Stimulated activated naive B cell treated with anti-CD40 and anti-IgM and Interleukin-4, amounts not matched to agents 10 μg/mL and 1 μg/mL and 100 μg/mL, for 72 hours (primary cell): ENCODE data around the gene NAGPA.
"Not testable (repeated sequence)": the region's sequence is repeated elsewhere in the genome, so short reads cannot be mapped to it uniquely, and the experiment has no call there.

Source experiments
- ATAC-seq, 2 donors: fragments of 150-1000 bp; cut with Tn5 transposase; replicated peaks; 2 replicates each; pipeline ENCODE4 v1.10.0; 2021; ENCODE audit warnings: moderate library complexity in 1 of 2
- DNase-seq: peaks from one replicate; pipeline ENCODE4 v3.0.0; 2021
- H3K27ac Mint-ChIP-seq: one replicate; pipeline ENCODE4 v1.8.0; 2022; ENCODE audit warnings: mild to moderate bottlenecking, mixed read lengths
- H3K27me3 Mint-ChIP-seq, 2 donors: one replicate each; pipeline ENCODE4 v1.8.0; 2022; ENCODE audit warnings: mixed read lengths in 2 of 2
- H3K36me3 Mint-ChIP-seq, 2 donors: one replicate each; pipeline ENCODE4 v1.8.0; 2022; ENCODE audit warnings: mixed read lengths in 2 of 2, mild to moderate bottlenecking in 1 of 2
- H3K4me1 Mint-ChIP-seq, 2 donors: one replicate each; pipeline ENCODE4 v1.8.0; 2022; ENCODE audit warnings: mixed read lengths in 2 of 2, mild to moderate bottlenecking in 1 of 2
- H3K4me3 Mint-ChIP-seq, 2 donors: one replicate each; pipeline ENCODE4 v1.8.0; 2022; ENCODE audit warnings: mild to moderate bottlenecking in 2 of 2, mixed read lengths in 2 of 2, moderate library complexity in 1 of 2
- H3K9me3 Mint-ChIP-seq, 2 donors: one replicate each; pipeline ENCODE4 v1.8.0; 2022; ENCODE audit warnings: mixed read lengths in 2 of 2, mild to moderate bottlenecking in 1 of 2

Gene NAGPA, protein sequence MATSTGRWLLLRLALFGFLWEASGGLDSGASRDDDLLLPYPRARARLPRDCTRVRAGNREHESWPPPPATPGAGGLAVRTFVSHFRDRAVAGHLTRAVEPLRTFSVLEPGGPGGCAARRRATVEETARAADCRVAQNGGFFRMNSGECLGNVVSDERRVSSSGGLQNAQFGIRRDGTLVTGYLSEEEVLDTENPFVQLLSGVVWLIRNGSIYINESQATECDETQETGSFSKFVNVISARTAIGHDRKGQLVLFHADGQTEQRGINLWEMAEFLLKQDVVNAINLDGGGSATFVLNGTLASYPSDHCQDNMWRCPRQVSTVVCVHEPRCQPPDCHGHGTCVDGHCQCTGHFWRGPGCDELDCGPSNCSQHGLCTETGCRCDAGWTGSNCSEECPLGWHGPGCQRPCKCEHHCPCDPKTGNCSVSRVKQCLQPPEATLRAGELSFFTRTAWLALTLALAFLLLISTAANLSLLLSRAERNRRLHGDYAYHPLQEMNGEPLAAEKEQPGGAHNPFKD

DNA sequence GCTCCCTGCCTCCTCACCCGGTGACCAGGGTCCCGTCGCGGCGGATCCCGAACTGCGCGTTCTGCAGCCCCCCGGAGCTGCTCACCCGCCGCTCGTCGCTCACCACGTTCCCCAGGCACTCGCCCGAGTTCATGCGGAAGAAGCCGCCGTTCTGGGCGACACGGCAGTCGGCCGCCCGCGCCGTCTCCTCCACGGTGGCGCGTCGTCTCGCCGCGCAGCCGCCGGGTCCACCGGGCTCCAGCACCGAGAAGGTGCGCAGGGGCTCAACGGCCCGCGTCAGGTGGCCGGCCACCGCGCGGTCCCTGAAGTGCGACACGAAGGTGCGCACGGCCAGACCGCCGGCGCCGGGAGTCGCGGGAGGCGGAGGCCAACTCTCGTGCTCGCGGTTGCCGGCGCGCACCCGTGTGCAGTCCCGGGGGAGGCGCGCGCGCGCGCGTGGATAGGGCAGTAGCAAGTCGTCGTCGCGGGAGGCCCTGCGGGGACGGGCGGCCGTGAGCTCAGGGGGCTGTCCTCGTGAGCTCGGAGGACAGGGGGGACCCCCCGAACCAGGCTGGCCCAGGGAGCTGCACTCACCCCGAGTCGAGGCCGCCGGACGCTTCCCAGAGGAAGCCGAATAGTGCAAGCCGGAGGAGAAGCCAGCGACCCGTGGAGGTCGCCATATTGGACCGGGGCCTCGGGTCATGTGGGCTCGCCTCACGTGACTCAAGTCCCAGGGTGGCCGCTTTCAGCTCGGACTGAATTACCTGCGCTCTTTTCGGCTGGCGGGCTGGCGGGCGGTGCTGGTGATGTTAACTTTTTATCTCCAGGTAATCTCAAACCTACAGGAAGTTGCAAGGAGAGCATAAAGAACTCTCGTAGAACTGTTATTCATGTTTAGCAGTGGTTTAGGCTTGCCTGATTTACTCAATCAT lies at the start of gene NAGPA:
Gene NAGPA, minus strand, starts transcription at position 680 of the 911 bp plus-strand sequence. Its CDS starts 21 bp downstream, at position 659.
- H3K4me1 Mint-ChIP-seq: peaks cover 14 to 30% of the 10 kb centered on the region in 2 donors
- peak; percentile 93 to 96 for ATAC-seq
- H3K4me3 Mint-ChIP-seq: peak within 1 kb of the TSS; percentile 80 to 85
- H3K27ac Mint-ChIP-seq: peak within 1 kb of the TSS; percentile 88
- no peaks in the 10 kb centered on the region for H3K9me3 Mint-ChIP-seq
- peaks cover 5 to 24% of the 10 kb centered on the region in 2 donors for H3K36me3 Mint-ChIP-seq
- peak; percentile 80 for DNase-seq
- H3K27me3 Mint-ChIP-seq: no peaks in the 10 kb centered on the region

DNA sequence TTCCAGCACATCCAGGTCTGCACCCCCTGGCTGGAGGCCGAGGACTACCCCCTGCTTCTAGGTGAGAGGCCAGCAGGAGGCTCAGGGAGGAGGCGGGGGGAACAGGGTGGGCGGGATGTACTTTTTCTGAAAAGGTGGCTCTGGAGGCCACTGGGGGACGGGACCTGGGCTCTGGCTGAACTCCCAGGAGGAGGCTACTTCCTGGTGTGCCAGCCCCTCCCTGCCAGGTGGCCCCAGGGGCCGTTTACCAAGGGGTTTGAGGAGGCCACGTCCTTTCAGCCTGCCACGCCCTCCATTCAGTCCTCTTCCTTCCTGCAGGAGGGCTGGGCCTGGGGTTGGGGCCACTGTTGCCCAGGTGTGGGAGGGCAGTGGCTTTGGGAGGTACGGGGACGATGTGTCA lies 47.3 kb upstream of the NAGPA start:
- ATAC-seq, H3K4me3 Mint-ChIP-seq: not testable (repeated sequence)

DNA sequence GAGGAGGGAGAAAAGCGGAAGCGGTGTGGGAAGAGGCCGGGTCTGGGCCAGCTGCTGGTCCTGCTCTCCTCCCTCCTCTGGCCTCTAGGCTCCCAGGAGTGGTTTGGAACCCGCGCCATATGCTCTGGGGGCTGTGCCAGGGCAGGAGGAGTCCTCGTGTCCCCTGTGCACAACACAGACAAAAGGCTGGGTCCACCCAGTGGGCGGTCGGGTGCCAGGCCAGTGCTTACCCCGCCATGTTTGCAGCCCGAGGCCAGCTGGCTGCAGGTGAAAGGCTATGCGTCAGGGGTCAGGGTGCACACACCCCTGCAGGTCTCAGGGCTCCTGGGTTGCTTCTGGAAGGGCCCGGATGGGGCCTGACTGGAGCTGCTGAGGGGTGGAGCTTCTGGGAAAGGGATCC lies 46.7 kb upstream of the NAGPA start:
- not testable (repeated sequence) for DNase-seq, H3K27me3 Mint-ChIP-seq, H3K4me3 Mint-ChIP-seq, H3K9me3 Mint-ChIP-seq, H3K27ac Mint-ChIP-seq, H3K4me1 Mint-ChIP-seq, ATAC-seq
- H3K36me3 Mint-ChIP-seq: peaks cover 33 to 46% of the 10 kb centered on the region in 2 donors

More for the DNA sequence above, 47.3 kb upstream of the NAGPA start:
- H3K9me3 Mint-ChIP-seq, DNase-seq, H3K4me1 Mint-ChIP-seq, H3K27ac Mint-ChIP-seq, H3K27me3 Mint-ChIP-seq: not testable (repeated sequence)
- peaks cover 30 to 42% of the 10 kb centered on the region in 2 donors for H3K36me3 Mint-ChIP-seq

DNA sequence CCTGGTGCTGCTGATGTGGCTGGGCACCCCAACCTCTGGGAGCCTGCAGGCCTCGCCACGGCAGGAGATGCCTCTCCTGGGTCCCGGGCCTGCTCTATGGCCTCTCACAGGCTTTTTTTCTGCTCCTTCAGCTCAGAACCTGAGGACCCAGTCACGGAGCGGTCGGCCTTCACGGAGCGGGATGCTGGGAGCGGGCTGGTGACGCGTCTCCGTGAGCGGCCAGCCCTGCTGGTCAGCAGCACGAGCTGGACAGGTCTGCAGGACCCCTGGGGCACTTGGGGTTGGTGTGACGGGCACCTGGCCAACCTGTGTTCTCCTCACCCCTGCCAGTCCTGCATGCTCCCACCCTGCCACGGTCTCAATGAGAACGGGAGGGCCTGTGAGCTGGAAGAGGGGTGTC lies 44.9 kb upstream of the NAGPA start:
- no peak for ATAC-seq
- Mint-ChIP-seq H3K27me3 (no peaks in the 10 kb centered on the region), H3K36me3 (peaks cover 27 to 40% of the 10 kb centered on the region in 2 donors), H3K4me1 (peaks cover 6 to 7% of the 10 kb centered on the region in 2 donors), H3K9me3 (no peaks in the 10 kb centered on the region), H3K4me3 (no peak overlapping the region), H3K27ac (no peak overlapping the region)
- no peak for DNase-seq

DNA sequence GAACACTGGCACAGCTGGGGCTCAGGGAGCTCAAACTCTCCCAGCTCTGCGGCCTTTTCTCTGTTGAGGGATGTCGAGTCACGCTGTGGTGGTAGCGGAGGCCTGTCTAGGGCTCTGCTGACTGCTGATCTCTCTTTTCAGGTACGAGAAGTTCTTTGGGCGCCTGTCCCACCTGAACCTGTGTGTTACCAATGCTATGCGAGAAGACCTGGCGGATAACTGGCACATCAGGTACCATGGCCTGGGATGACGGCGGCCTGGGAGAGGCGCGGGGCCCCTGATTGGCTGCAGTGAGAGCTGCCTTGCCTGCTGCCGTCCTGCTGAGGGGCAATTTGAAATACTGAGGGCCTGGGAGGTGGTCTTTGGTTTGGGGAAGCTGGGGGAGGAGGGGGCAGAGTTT lies 43.6 kb upstream of the NAGPA start:
- no peaks in the 10 kb centered on the region for H3K27me3 Mint-ChIP-seq
- H3K4me1 Mint-ChIP-seq: peaks cover 17 to 19% of the 10 kb centered on the region in 2 donors
- no peak overlapping the region for H3K4me3 Mint-ChIP-seq
- DNase-seq (no peak), ATAC-seq (no peak)
- peaks cover 22 to 42% of the 10 kb centered on the region in 2 donors for H3K36me3 Mint-ChIP-seq
- H3K27ac Mint-ChIP-seq: no peak overlapping the region
- H3K9me3 Mint-ChIP-seq: no peaks in the 10 kb centered on the region

DNA sequence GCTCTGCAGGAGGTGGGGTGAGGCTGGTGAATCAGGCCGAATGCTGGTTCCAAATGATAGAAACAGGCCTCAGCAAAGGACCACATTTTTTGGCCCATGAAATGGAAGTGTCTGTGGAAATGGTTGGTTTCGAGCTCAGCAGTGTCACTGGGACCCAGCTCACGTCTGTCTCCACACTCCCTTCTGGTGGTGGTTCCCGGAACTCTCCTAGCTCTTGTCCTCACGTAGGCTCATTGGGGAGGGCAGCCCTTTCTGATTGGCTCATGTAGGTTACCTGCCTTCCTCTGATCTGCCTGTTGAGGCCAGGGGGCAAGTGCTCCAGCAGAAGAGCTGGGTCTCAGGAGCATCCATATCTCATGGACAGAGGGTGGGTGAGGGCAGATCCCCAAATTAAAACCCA lies 41.9 kb upstream of the NAGPA start:
- Mint-ChIP-seq H3K4me1 (peaks cover 21 to 29% of the 10 kb centered on the region in 2 donors), H3K27ac (no peak overlapping the region)
- ATAC-seq: no peak

DNA sequence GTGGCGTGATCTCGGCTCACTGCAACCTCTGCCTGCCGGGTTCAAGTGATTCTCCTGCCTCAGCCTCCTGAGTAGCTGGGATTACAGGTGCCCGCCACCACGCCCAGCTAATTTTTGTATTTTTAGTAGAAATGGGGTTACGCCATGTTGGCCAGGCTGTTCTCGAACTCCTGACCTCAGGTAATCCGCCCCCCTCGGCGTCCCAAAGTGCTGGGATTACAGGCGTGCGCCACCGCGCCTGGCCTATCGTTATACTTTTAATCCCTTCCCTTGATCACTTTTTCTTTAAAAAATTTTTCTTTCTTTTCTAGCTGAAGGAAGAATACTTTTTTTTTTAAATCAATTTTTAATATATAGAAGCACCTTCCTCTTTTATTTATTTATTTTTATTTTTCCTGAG lies 40.0 kb upstream of the NAGPA start:
- not testable (repeated sequence) for H3K27me3 Mint-ChIP-seq
- H3K36me3 Mint-ChIP-seq: peaks cover 17 to 31% of the 10 kb centered on the region in 2 donors

More for the DNA sequence above, 41.9 kb upstream of the NAGPA start:
- no peak for DNase-seq
- H3K36me3 Mint-ChIP-seq: peaks cover 22 to 37% of the 10 kb centered on the region in 2 donors
- no peak overlapping the region for H3K4me3 Mint-ChIP-seq
- H3K9me3 Mint-ChIP-seq: no peaks in the 10 kb centered on the region
- no peaks in the 10 kb centered on the region for H3K27me3 Mint-ChIP-seq

DNA sequence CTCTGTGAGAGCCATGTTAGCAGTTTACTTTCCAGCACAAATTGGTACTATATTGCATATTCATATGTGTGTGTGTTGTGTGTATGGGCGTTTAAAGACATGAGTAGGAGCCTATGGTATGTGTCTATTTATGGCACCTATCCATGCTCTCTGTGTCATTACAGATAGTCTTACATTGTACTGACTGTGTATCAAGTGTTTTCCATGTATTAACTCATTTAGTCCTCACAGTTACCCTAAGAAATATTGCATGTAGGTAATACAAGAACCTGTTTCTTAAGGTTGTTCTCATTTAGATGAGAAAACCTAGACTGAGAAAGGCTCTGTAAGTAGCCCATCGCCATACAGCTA lies 39.5 kb upstream of the NAGPA start:
- no peak for DNase-seq
- Mint-ChIP-seq H3K27ac (peak overlapping the region; percentile 94), H3K9me3 (no peaks in the 10 kb centered on the region), H3K27me3 (no peaks in the 10 kb centered on the region), H3K4me3 (peak overlapping the region; percentile 89 to 96), H3K36me3 (peaks cover 17 to 31% of the 10 kb centered on the region in 2 donors), H3K4me1 (peaks cover 21 to 29% of the 10 kb centered on the region in 2 donors)
- ATAC-seq: no peak

More for the DNA sequence above, 40.0 kb upstream of the NAGPA start:
- H3K9me3 Mint-ChIP-seq, DNase-seq, H3K4me3 Mint-ChIP-seq, H3K27ac Mint-ChIP-seq, ATAC-seq: not testable (repeated sequence)
- H3K4me1 Mint-ChIP-seq: peaks cover 21 to 29% of the 10 kb centered on the region in 2 donors

DNA sequence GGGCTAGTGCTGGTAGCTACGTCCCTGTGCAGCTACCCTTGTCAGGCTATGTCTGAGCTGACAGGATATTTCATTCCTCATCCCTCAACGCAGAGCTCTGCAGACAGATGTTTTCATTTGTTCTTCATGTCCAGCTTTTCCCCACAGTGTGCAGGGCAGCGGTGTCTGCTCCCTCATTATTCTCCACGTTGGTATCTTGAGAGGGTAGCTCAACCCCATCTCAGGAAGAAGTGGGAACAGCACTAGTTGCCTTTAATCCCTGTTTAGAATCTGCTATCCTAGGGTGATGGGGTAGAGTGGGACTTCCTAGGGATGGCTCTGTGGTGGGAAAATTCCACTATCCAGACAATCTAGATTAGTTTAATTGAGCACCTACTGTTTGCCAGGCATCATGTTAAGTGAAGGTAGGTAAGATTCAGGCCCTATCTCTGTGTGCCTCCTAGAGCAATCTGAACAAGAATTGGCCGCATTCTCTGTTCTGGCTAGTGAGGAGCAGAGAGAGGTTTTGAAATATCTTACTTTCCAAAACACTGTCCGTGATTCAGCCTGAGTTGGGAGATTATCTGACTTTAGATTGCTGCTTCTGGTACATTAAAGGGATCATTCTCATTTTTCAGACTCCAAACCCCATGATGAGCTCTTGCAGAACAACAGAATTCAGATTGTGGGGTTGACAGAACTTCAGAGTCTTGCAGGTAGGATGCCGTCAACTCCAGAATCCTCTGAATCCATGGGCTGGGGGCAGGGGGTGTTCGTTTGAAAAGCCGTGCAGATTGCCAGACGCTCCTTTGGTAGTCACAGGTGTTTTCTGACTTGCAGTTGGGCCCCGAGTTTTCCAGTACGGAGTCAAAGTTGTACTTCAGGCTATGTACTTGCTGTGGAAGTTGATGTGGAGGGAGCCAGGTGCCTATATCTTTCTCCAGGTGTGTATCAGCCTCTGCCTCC lies 38.9 kb upstream of the NAGPA start:
- Mint-ChIP-seq H3K27ac (peak overlapping the region; percentile 94), H3K4me3 (peak overlapping the region; percentile 89 to 96), H3K27me3 (no peaks in the 10 kb centered on the region), H3K36me3 (peaks cover 15 to 27% of the 10 kb centered on the region in 2 donors), H3K9me3 (no peaks in the 10 kb centered on the region), H3K4me1 (peaks cover 21 to 29% of the 10 kb centered on the region in 2 donors)
- ATAC-seq (no peak), DNase-seq (no peak)

DNA sequence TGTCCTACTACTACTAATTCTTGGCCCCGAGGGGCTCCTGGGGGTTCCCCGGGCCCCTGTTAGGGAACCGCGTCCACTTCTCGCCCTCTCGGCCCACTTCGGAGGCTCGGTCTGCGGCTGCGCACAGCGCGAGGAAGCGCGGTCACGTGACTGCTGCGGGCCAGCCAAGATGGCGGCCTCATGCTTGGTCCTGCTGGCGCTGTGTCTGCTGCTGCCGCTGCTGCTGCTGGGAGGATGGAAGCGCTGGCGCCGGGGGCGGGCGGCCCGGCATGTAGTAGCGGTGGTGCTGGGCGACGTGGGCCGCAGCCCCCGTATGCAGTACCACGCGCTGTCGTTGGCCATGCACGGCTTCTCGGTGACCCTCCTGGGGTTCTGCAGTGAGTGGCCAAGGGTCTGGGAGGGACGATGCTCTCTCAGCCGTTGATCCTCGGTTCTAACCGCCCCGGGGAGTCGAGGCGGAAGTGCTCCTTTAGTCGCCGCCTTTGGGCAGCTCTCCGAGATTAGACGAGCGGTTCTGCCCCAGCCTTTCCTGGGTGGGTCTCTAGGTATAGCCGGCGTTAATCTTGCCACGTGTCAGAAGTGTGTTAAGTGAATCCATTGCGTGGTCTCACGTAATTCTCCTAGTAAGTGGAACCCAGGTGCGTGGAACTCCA lies 38.1 kb upstream of the NAGPA start, which contains the start of gene ALG1:
Gene ALG1, plus strand, starts transcription at position 163 of the 653 bp plus-strand sequence. Its CDS starts 7 bp downstream, at position 170.
- Mint-ChIP-seq H3K27ac (peak within 1 kb of the TSS; percentile 94), H3K4me3 (peak within 1 kb of the TSS; percentile 89 to 96), H3K4me1 (peaks cover 21 to 29% of the 10 kb centered on the region in 2 donors), H3K9me3 (no peaks in the 10 kb centered on the region), H3K36me3 (peaks cover 15 to 23% of the 10 kb centered on the region in 2 donors), H3K27me3 (no peaks in the 10 kb centered on the region)
- DNase-seq: peak; percentile 89
- peak; percentile 88 to 91 for ATAC-seq

DNA sequence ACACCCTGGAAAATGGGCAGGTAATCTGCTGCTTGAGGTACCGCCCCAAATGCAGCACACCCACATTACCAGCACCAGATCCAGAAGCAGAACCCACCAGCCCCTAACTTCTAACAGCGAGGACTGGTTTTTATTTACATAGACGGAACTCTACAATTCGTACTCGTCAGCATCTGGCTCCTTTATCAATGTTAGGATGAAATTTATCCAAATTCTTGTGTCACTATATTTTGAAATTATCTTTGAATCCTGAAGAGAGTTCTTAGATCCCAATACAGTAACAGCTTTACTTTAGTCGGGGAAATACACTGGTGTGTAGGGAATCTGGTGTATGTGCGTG lies 37.6 kb upstream of the NAGPA start:
- no peak for ATAC-seq
- H3K36me3 Mint-ChIP-seq: peaks cover 15 to 23% of the 10 kb centered on the region in 2 donors
- peak overlapping the region; percentile 89 to 96 for H3K4me3 Mint-ChIP-seq
- no peaks in the 10 kb centered on the region for H3K27me3 Mint-ChIP-seq
- H3K4me1 Mint-ChIP-seq: peaks cover 21 to 29% of the 10 kb centered on the region in 2 donors
- H3K27ac Mint-ChIP-seq: peak overlapping the region; percentile 94
- H3K9me3 Mint-ChIP-seq: no peaks in the 10 kb centered on the region
- no peak for DNase-seq

DNA sequence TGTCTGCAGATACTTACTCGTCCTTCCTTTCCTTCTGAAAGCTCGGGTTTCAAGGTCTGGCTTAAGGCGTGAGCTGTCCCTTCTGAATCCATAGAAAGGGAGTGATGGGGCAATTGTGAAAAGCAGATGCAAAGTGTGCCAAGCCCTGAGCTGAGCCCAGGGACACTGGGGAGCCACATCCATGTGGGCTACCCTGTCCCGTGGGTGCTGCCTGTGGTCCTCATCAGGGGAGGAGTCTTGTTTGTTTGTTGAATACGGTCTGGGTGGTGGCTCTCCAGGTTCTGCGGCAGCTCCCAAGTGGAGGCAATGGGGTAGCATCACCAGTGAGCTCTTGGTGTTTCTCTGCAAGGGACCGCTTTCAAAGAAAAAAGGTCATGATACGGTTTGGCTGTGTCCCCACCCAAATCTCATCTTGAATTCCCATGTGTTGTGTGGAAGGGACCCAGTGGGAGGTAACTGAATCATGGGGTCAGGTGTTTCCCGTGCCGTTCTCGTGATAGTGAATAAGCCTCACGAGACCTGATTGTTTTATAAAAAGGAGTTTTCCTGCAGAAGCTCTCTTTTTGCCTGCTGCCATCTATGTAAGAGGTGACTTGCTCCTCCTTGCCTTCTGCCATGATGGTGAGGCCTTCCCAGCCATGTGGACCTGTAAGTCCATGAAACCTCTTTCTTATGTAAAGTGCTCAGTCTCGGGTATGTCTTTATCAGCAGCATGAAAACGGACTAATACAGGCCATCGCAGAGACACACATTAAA lies 36.9 kb upstream of the NAGPA start:
- Mint-ChIP-seq H3K9me3 (no peaks in the 10 kb centered on the region), H3K27ac (peak overlapping the region; percentile 94), H3K4me1 (peaks cover 21 to 29% of the 10 kb centered on the region in 2 donors), H3K36me3 (peaks cover 10 to 16% of the 10 kb centered on the region in 2 donors), H3K27me3 (peaks cover 0 to under 1% of the 10 kb centered on the region in 2 donors), H3K4me3 (no peak overlapping the region)
- no peak for ATAC-seq
- DNase-seq: no peak
